ENCODE data around the gene SFTA2.

DNA sequence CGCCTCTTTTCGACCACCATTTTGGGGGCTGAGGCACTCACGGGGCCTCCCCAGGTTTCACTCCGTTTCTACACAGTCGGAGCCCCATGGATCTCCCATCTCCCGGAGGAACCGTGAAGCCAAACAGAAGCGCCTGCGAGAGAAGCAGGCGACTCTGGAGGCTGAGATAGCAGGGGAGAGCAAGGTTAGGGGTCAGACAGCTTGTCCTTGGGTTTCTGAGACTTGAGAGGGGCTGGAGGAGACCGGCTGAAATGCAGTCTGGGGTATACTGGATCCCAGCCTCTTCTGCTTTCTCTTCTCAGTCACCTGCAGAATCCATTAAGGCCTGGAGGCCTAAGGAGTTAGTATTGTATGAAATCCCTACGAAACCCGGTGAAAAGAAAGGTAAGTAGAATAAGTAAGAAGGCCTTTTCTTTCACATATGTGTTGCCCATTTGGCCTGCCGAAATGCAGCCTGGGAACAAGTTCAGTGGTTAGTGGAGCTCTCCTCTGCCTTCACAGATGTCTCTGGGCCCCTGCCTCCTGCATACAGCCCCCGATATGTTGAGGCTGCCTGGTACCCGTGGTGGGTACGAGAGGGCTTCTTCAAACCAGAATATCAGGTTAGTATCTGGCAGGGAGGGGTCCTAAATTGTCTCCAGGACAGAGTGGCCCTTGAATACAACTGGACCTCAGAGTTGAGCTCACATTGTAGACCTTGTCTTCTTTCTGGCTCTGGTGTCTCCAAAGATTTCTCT lies 16.9 kb downstream of the SFTA2 start:
- TF ChIP-seq POLR2AphosphoS5 (IDR thresholded peaks at IDR 0.05) (no peak), POLR2A (IDR thresholded peaks at IDR 0.05) (no peak)
- TF ChIP-seq, protein P1, sequence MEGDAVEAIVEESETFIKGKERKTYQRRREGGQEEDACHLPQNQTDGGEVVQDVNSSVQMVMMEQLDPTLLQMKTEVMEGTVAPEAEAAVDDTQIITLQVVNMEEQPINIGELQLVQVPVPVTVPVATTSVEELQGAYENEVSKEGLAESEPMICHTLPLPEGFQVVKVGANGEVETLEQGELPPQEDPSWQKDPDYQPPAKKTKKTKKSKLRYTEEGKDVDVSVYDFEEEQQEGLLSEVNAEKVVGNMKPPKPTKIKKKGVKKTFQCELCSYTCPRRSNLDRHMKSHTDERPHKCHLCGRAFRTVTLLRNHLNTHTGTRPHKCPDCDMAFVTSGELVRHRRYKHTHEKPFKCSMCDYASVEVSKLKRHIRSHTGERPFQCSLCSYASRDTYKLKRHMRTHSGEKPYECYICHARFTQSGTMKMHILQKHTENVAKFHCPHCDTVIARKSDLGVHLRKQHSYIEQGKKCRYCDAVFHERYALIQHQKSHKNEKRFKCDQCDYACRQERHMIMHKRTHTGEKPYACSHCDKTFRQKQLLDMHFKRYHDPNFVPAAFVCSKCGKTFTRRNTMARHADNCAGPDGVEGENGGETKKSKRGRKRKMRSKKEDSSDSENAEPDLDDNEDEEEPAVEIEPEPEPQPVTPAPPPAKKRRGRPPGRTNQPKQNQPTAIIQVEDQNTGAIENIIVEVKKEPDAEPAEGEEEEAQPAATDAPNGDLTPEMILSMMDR (IDR thresholded peaks at IDR 0.05), result no peak

All from sigmoid colon (tissue), 4 donors.